K562 (cell line): Measurements from ENCODE around the gene NEK3.

Experiments used
- CTCF ChIP-seq, 3 experiments: IDR thresholded peaks in 2 of 3; conservative IDR thresholded peaks in 1 of 3; 2 replicates each; pipeline ENCODE4 v1.5.1; 2011 to 2012; ENCODE audit warnings: low read length in 3 of 3, mild to moderate bottlenecking in 3 of 3, control low read depth in 2 of 3, improper control_type of control experiment in 1 of 3, inconsistent platforms in 1 of 3, low read depth in 1 of 3, mixed read lengths in 1 of 3, moderate library complexity in 1 of 3; ENCODE audit not compliant: insufficient read depth in 2 of 3
- DDX20 ChIP-seq: fragments of 450-650 bp; IDR thresholded peaks from 2 replicates; pipeline ENCODE4 v1.6.1; 2016; ENCODE audit warnings: missing genetic modification characterization, low read depth, mild to moderate bottlenecking, missing compliant biosample characterization, moderate library complexity
- ESRRA ChIP-seq: fragments of 450-650 bp; IDR thresholded peaks from 2 replicates; pipeline ENCODE4 v1.6.1; 2014; ENCODE audit warnings: low read depth, mild to moderate bottlenecking, moderate library complexity, borderline replicate concordance
- EZH2 ChIP-seq: IDR thresholded peaks from 2 replicates; pipeline ENCODE4 v1.6.1; 2012; ENCODE audit warnings: low read depth, mild to moderate bottlenecking, inconsistent platforms, low read length, borderline replicate concordance
- GABPA ChIP-seq: fragments of 200-800 bp; sonication (Bioruptor generic); conservative IDR thresholded peaks from 2 replicates; pipeline ENCODE4 v1.6.1; 2016; ENCODE audit warnings: low read depth, missing genetic modification characterization, missing compliant biosample characterization
- POLR2AphosphoS5 ChIP-seq: IDR thresholded peaks from 2 replicates; pipeline ENCODE4 v1.6.1; 2011; ENCODE audit warnings: mild to moderate bottlenecking, low read depth, low read length, moderate library complexity; ENCODE audit not compliant: control insufficient read depth, insufficient read depth
- SNIP1 ChIP-seq: fragments of 450-650 bp; IDR thresholded peaks from 2 replicates; pipeline ENCODE4 v1.7.1; 2017; ENCODE audit warnings: low read depth, mild to moderate bottlenecking
- TAF1 ChIP-seq: IDR thresholded peaks from 2 replicates; pipeline ENCODE4 v1.6.1; 2011; ENCODE audit warnings: mild to moderate bottlenecking, low read length, moderate library complexity; ENCODE audit not compliant: insufficient read depth, control insufficient read depth, severe bottlenecking; ENCODE audit errors: extremely low read depth
- USF1 ChIP-seq: sonication (generic); formaldehyde crosslinking; IDR thresholded peaks from 2 replicates; pipeline ENCODE4 v1.9.0; 2022; ENCODE audit warnings: mild to moderate bottlenecking, missing genetic modification reagents
- ZNF232 ChIP-seq: sonication (generic); formaldehyde crosslinking; IDR thresholded peaks from 2 replicates; pipeline ENCODE4 v1.8.0; 2022; ENCODE audit warnings: mild to moderate bottlenecking, missing genetic modification reagents
- ZZZ3 ChIP-seq: fragments of 450-650 bp; IDR thresholded peaks from 2 replicates; pipeline ENCODE4 v1.6.1; 2016; ENCODE audit warnings: antibody characterized with exemption, mild to moderate bottlenecking, moderate library complexity
- TF ChIP-seq, protein P1 (sequence below): fragments of 250-450 bp; sonication (Bioruptor Pico); IDR thresholded peaks from 2 replicates; pipeline ENCODE4 v1.5.0; 2020; ENCODE audit warnings: mild to moderate bottlenecking, borderline replicate concordance
- TF ChIP-seq, protein P2 (sequence below), 2 experiments: fragments of 450-650 bp; formaldehyde crosslinking in 1 of 2; IDR thresholded peaks; 2 replicates each; pipeline versions ENCODE4 v1.4.0 to v1.6.1; 2014 to 2020; ENCODE audit warnings: mild to moderate bottlenecking in 2 of 2, borderline replicate concordance in 1 of 2, low read depth in 1 of 2

- TF ChIP-seq CTCF (IDR thresholded peaks at IDR 0.05 in 2 of 3, conservative IDR thresholded peaks at IDR 0.05 in 1 of 3; ENCODE audit: insufficient read depth in 2 of 3, low read depth in 1 of 3, low read length in 3 of 3) (no peak), GABPA (tag) (no peak), ZNF232 (CRISPR knock-in tag) (no peak), DDX20 (tag) (no peak), TAF1 (no peak), ESRRA (no peak), ZZZ3 (no peak), POLR2AphosphoS5 (no peak), SNIP1 (no peak), USF1 (no peak), EZH2 (no peak)
- TF ChIP-seq, protein P1, sequence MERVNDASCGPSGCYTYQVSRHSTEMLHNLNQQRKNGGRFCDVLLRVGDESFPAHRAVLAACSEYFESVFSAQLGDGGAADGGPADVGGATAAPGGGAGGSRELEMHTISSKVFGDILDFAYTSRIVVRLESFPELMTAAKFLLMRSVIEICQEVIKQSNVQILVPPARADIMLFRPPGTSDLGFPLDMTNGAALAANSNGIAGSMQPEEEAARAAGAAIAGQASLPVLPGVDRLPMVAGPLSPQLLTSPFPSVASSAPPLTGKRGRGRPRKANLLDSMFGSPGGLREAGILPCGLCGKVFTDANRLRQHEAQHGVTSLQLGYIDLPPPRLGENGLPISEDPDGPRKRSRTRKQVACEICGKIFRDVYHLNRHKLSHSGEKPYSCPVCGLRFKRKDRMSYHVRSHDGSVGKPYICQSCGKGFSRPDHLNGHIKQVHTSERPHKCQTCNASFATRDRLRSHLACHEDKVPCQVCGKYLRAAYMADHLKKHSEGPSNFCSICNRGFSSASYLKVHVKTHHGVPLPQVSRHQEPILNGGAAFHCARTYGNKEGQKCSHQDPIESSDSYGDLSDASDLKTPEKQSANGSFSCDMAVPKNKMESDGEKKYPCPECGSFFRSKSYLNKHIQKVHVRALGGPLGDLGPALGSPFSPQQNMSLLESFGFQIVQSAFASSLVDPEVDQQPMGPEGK (CRISPR knock-in tag): no peak
- TF ChIP-seq, protein P2, sequence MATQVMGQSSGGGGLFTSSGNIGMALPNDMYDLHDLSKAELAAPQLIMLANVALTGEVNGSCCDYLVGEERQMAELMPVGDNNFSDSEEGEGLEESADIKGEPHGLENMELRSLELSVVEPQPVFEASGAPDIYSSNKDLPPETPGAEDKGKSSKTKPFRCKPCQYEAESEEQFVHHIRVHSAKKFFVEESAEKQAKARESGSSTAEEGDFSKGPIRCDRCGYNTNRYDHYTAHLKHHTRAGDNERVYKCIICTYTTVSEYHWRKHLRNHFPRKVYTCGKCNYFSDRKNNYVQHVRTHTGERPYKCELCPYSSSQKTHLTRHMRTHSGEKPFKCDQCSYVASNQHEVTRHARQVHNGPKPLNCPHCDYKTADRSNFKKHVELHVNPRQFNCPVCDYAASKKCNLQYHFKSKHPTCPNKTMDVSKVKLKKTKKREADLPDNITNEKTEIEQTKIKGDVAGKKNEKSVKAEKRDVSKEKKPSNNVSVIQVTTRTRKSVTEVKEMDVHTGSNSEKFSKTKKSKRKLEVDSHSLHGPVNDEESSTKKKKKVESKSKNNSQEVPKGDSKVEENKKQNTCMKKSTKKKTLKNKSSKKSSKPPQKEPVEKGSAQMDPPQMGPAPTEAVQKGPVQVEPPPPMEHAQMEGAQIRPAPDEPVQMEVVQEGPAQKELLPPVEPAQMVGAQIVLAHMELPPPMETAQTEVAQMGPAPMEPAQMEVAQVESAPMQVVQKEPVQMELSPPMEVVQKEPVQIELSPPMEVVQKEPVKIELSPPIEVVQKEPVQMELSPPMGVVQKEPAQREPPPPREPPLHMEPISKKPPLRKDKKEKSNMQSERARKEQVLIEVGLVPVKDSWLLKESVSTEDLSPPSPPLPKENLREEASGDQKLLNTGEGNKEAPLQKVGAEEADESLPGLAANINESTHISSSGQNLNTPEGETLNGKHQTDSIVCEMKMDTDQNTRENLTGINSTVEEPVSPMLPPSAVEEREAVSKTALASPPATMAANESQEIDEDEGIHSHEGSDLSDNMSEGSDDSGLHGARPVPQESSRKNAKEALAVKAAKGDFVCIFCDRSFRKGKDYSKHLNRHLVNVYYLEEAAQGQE (IDR thresholded peaks at IDR 0.05; ENCODE audit: borderline replicate concordance): no peak
- TF ChIP-seq, protein P2 (CRISPR knock-in tag; IDR thresholded peaks at IDR 0.05; ENCODE audit: low read depth): no peak
These were observed 74.0 kb downstream of the NEK3 start for GRCh38 chr13:52085421-52085820.
